Measurements from ENCODE around the gene SLC1A3. TPM values are rescaled to one million over a fixed set of nuclear protein-coding genes. Genes with fewer than 3 reads are reported as not detected.

SLC1A3 gene
- total RNA-seq, 2 donors from 2014 or later: 44.7 to 67.4 TPM

GRCh38 chr5:36730537-36731216 is 124.3 kb downstream of the SLC1A3 start:
- Histone ChIP-seq H3K27me3 (replicated peaks; ENCODE audit: insufficient read depth) (no peaks in the 10 kb centered on the region), H3K4me3 (no peak overlapping the region), H3K9me3 (no peaks in the 10 kb centered on the region), H3K36me3 (no peaks in the 10 kb centered on the region), H3K4me1 (ENCODE audit: control insufficient read depth in 1 of 2, low read depth in 2 of 2) (no peaks in the 10 kb centered on the region), H3K27ac (no peak overlapping the region)
- DNase-seq (ENCODE audit: low spot score): no peak
- TF ChIP-seq, protein P1, sequence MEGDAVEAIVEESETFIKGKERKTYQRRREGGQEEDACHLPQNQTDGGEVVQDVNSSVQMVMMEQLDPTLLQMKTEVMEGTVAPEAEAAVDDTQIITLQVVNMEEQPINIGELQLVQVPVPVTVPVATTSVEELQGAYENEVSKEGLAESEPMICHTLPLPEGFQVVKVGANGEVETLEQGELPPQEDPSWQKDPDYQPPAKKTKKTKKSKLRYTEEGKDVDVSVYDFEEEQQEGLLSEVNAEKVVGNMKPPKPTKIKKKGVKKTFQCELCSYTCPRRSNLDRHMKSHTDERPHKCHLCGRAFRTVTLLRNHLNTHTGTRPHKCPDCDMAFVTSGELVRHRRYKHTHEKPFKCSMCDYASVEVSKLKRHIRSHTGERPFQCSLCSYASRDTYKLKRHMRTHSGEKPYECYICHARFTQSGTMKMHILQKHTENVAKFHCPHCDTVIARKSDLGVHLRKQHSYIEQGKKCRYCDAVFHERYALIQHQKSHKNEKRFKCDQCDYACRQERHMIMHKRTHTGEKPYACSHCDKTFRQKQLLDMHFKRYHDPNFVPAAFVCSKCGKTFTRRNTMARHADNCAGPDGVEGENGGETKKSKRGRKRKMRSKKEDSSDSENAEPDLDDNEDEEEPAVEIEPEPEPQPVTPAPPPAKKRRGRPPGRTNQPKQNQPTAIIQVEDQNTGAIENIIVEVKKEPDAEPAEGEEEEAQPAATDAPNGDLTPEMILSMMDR (IDR thresholded peaks at IDR 0.05): no peak
- no peak for ATAC-seq (ENCODE audit: insufficient number of reproducible peaks, low FRiP score, low read depth)

- Histone ChIP-seq H3K9me3 (no peaks in the 10 kb centered on the region), H3K27me3 (replicated peaks; ENCODE audit: insufficient read depth) (no peaks in the 10 kb centered on the region), H3K36me3 (no peaks in the 10 kb centered on the region), H3K4me1 (ENCODE audit: control insufficient read depth in 1 of 2, low read depth in 2 of 2) (no peaks in the 10 kb centered on the region), H3K27ac (no peak overlapping the region), H3K4me3 (no peak overlapping the region)
- ATAC-seq (ENCODE audit: insufficient number of reproducible peaks, low FRiP score, low read depth): no peak
- TF ChIP-seq, protein P1 (IDR thresholded peaks at IDR 0.05): no peak
- DNase-seq (ENCODE audit: low spot score): no peak
These were observed 126.8 kb downstream of the SLC1A3 start for GRCh38 chr5:36733183-36733582.

GRCh38 chr5:36734422-36734821 is 128.0 kb downstream of the SLC1A3 start:
- no peaks in the 10 kb centered on the region for H3K36me3 ChIP-seq
- H3K27ac ChIP-seq: no peak overlapping the region
- no peak for DNase-seq (ENCODE audit: low spot score)
- TF ChIP-seq, protein P1 (IDR thresholded peaks at IDR 0.05): no peak
- H3K4me1 ChIP-seq (ENCODE audit: control insufficient read depth in 1 of 2, low read depth in 2 of 2): no peaks in the 10 kb centered on the region
- H3K4me3 ChIP-seq: no peak overlapping the region
- no peaks in the 10 kb centered on the region for H3K9me3 ChIP-seq
- ATAC-seq (ENCODE audit: insufficient number of reproducible peaks, low FRiP score, low read depth): no peak
- no peaks in the 10 kb centered on the region for H3K27me3 ChIP-seq (replicated peaks; ENCODE audit: insufficient read depth)

DNA sequence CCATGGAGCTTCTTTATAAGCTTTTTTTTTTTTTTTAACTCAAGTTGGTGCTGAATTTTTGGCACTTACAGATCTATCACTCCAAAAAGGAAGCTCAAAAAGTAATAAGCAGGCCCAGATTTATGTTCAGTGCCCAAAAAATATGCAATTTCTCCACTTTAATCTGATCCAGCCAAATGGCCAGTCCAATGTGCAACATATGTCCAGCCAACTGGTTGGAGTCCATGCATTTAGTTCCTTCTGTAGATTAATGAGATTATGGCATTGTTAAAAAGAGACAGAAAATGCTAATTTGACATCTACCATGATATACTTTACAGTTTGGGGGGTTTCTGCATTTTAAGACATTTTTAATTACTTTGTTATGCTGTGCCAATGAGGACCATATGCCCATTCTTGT is 129.5 kb downstream of the SLC1A3 start:
- TF ChIP-seq, protein P1 (IDR thresholded peaks at IDR 0.05): no peak
- ATAC-seq (ENCODE audit: insufficient number of reproducible peaks, low FRiP score, low read depth) (no peak), DNase-seq (ENCODE audit: low spot score) (no peak)
- Histone ChIP-seq H3K36me3 (no peaks in the 10 kb centered on the region), H3K27me3 (replicated peaks; ENCODE audit: insufficient read depth) (no peaks in the 10 kb centered on the region), H3K9me3 (no peaks in the 10 kb centered on the region), H3K27ac (no peak overlapping the region), H3K4me3 (no peak overlapping the region), H3K4me1 (ENCODE audit: control insufficient read depth in 1 of 2, low read depth in 2 of 2) (no peaks in the 10 kb centered on the region)
